ENCODE measurements around the gene EP300. TPM values are rescaled to one million over a fixed set of nuclear protein-coding genes. Genes with fewer than 3 reads are reported as not detected.
"Not testable (repeated sequence)": the region's sequence is repeated elsewhere in the genome, so short reads cannot be mapped to it uniquely, and the experiment has no call there.

EP300 gene
- total RNA-seq, 1 donor from 2014 or later, result 24.0 TPM

DNA sequence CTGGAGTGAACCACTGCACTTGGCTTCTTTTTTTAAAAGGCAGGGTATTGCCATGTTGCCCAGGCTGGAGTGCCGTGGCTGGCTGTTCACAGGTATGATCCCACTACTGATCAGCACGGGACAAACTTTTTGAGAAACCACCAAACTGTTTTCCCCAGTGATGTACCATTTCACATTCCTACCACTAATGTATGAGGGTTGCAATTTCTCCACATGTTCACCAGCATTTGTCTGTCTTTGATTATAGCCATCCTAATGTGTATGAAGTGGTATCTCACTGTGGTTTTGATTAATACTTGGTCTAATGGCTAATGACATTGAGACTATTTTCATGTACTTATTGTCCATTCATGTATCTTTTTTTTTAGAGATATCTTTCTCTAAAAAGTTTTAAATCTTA is 41.5 kb upstream of the EP300 start:
- TF ChIP-seq, protein P1, sequence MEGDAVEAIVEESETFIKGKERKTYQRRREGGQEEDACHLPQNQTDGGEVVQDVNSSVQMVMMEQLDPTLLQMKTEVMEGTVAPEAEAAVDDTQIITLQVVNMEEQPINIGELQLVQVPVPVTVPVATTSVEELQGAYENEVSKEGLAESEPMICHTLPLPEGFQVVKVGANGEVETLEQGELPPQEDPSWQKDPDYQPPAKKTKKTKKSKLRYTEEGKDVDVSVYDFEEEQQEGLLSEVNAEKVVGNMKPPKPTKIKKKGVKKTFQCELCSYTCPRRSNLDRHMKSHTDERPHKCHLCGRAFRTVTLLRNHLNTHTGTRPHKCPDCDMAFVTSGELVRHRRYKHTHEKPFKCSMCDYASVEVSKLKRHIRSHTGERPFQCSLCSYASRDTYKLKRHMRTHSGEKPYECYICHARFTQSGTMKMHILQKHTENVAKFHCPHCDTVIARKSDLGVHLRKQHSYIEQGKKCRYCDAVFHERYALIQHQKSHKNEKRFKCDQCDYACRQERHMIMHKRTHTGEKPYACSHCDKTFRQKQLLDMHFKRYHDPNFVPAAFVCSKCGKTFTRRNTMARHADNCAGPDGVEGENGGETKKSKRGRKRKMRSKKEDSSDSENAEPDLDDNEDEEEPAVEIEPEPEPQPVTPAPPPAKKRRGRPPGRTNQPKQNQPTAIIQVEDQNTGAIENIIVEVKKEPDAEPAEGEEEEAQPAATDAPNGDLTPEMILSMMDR (IDR thresholded peaks at IDR 0.05; ENCODE audit: insufficient read depth, low read length, severe bottlenecking), result no peak
- no peak for FAIRE-seq
- H3K27me3 ChIP-seq (ENCODE audit: control insufficient read depth, insufficient read depth, low read length), result no peaks in the 10 kb centered on the region
- no peak overlapping the region for H3K4me3 ChIP-seq (ENCODE audit: low read depth, low read length)
- no peaks in the 10 kb centered on the region for H3K36me3 ChIP-seq (ENCODE audit: control insufficient read depth, insufficient read depth, low read length)
- DNase-seq (ENCODE audit: low read depth), result no peak

DNA sequence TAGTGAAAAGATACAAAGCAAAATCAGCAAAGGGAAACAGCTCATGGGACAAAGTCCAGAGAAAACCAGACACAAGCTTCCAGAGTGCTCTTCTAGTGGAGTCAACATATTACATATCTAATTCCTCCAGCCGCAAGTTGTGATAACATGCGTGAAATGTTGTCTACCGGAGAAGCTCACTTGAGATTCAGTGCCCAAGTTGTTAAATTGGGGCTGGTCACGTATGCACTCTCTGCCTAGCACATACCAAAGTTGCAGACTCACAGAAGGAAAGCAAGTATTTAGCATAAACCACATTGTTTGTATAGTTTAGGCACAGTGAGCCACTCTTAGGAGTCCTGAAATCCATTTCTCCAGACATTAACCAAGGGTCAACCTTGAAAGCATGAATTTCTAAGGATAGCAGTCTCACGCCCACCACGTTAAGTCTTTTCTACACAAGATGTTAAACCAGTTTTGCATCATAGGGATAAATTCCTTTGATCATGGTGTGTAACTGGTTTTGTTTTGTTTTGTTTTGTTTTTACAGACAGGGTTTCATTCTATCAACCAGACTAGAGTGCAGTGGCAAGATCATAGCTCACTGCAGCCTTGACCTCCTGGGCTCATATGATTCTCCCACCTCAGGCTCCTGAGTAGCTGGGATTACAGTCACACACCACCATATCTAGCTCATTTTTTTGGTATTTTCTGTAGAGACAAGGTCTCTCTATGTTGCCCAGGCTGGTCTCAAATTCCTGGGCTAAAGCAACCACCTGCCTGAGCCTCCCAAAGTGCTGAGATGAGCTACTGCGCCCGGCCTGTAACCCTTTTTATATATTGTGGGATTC is 39.5 kb upstream of the EP300 start:
- Histone ChIP-seq H3K36me3 (ENCODE audit: control insufficient read depth, insufficient read depth, low read length) (no peaks in the 10 kb centered on the region), H3K27me3 (ENCODE audit: control insufficient read depth, insufficient read depth, low read length) (no peaks in the 10 kb centered on the region), H3K4me3 (ENCODE audit: low read depth, low read length) (no peak overlapping the region)
- FAIRE-seq, result peak; percentile 94
- TF ChIP-seq, protein P1 (IDR thresholded peaks at IDR 0.05; ENCODE audit: insufficient read depth, low read length, severe bottlenecking), result no peak
- DNase-seq (ENCODE audit: low read depth), result peak; percentile 74

DNA sequence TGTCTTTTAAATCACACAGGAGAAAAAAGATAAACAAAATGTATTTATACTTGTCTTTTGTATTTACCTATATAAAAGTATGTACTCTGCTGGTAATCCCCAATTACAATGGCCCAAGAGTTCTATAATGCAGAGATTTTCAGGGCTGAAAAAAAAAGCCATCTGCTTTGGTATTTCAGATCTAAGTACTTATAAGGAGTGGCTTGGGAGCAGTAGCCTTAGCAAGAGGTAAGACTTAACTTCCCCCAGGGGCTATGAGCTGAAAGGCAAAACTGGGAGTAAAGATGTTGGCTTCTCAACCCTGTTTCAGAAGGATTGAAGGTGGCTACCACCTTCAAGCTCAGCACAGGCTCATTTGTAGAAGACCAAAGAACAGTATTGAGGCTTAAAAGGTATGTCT is 35.3 kb upstream of the EP300 start:
- FAIRE-seq (no peak), DNase-seq (ENCODE audit: low read depth) (no peak)
- Histone ChIP-seq H3K36me3 (ENCODE audit: control insufficient read depth, insufficient read depth, low read length) (no peaks in the 10 kb centered on the region), H3K4me3 (ENCODE audit: low read depth, low read length) (no peak overlapping the region), H3K27me3 (ENCODE audit: control insufficient read depth, insufficient read depth, low read length) (no peaks in the 10 kb centered on the region)
- TF ChIP-seq, protein P1 (IDR thresholded peaks at IDR 0.05; ENCODE audit: insufficient read depth, low read length, severe bottlenecking), result no peak

DNA sequence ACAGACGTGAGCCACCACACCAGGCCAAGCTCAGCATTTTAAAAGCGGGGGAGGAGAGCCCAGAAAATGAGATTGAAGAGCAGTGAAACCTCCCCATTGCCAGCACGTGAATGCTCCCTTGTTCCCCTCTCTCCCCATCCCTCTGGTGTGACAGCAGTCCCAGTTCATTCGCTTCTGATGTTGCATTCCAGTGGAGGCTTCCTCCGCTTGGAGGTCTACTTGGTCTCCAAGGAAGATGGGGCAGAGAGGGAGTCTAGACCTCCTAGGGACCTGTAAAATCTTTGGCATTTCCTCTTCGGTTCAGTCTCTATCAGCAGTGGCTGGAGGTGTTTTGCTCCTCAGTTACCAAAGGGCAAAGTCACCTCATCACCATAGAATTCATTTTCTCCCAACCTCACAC is 30.2 kb upstream of the EP300 start:
- Histone ChIP-seq H3K27me3 (ENCODE audit: control insufficient read depth, insufficient read depth, low read length) (no peaks in the 10 kb centered on the region), H3K36me3 (ENCODE audit: control insufficient read depth, insufficient read depth, low read length) (no peaks in the 10 kb centered on the region), H3K4me3 (ENCODE audit: low read depth, low read length) (no peak overlapping the region)
- DNase-seq (ENCODE audit: low read depth), result no peak
- TF ChIP-seq, protein P1 (IDR thresholded peaks at IDR 0.05; ENCODE audit: insufficient read depth, low read length, severe bottlenecking), result no peak
- no peak for FAIRE-seq

DNA sequence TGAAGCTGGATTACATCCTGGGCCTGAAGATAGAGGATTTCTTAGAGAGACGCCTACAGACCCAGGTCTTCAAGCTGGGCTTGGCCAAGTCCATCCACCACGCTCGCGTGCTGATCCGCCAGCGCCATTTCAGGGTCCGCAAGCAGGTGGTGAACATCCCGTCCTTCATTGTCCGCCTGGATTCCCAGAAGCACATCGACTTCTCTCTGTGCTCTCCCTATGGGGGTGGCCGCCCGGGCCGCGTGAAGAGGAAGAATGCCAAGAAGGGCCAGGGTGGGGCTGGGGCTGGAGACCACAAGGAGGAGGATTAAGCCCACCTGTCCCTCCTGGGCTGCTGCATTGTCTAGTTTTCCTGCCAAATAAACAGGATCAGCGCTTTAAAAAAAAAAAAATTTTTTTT is 28.1 kb upstream of the EP300 start:
- H3K4me3 ChIP-seq (ENCODE audit: low read depth, low read length); DNase-seq (ENCODE audit: low read depth); H3K36me3 ChIP-seq (ENCODE audit: control insufficient read depth, insufficient read depth, low read length); H3K27me3 ChIP-seq (ENCODE audit: control insufficient read depth, insufficient read depth, low read length); FAIRE-seq: not testable (repeated sequence)

DNA sequence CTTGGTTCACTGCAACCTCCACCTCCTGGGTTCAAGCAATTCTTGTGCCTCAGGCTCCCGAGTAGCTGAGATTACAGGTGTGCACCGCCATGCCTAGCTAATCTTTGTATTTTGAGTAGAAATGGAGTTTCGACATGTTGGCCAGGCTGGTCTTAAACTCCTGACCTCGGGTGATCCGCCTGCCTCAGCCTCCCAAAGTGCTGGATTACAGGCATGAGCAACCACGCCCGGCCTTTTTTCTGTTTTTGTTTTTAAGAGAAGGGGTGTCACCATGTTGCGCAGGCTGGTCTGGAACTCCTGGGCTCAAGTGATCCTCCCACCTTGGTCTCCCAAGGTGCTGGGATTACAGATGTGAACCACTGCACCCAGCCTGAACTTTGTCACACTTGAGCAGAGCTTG is 26.1 kb upstream of the EP300 start:
- not testable (repeated sequence) for H3K4me3 ChIP-seq (ENCODE audit: low read depth, low read length); FAIRE-seq; H3K36me3 ChIP-seq (ENCODE audit: control insufficient read depth, insufficient read depth, low read length); H3K27me3 ChIP-seq (ENCODE audit: control insufficient read depth, insufficient read depth, low read length); DNase-seq (ENCODE audit: low read depth)

DNA sequence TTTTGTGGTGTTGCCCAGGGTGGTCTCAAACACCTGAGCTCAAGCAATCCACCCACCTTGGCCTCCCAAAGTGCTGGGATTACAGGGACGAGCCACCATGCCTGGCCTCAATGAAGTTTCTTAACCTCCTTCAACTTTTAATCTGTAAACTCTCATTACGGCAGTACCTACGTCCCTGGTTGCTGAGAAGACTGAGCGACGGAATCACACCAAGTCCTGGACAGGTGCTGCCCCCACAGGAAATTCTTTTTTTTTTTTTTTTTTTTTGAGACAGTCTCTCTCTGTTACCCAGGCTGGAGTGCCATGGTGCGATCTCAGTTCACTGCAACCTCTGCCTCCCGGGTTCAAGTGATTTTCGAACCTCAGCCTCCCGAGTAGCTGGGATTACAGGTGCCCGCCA is 24.4 kb upstream of the EP300 start:
- H3K4me3 ChIP-seq (ENCODE audit: low read depth, low read length); DNase-seq (ENCODE audit: low read depth); FAIRE-seq: not testable (repeated sequence)

More for the DNA sequence above, 24.4 kb upstream of the EP300 start:
- H3K36me3 ChIP-seq (ENCODE audit: control insufficient read depth, insufficient read depth, low read length); H3K27me3 ChIP-seq (ENCODE audit: control insufficient read depth, insufficient read depth, low read length): not testable (repeated sequence)
